WTC11 (cell line): ENCODE measurements around the gene TOM1L2. TPM values are rescaled to one million over a fixed set of nuclear protein-coding genes. Genes with fewer than 3 reads are reported as not detected.

Experiments used
- ATAC-seq: fragments of 200-7000 bp; cut with Tn5 transposase; 2 replicates; pipeline ENCODE4 v1.10.0; 2021; ENCODE audit warnings: mild to moderate bottlenecking, moderate library complexity
- CTCF ChIA-PET: fragments of 300-600 bp; sonication (Branson Sonifier 250); formaldehyde crosslinking; loops from one replicate; lab custom pipeline; 2021; ENCODE audit warnings: antibody characterized with exemption; lab: Charles Lee
- POLR2A ChIA-PET: fragments of 350-600 bp; sonication (Branson Sonifier 250); formaldehyde crosslinking; loops from one replicate; lab custom pipeline; 2021; ENCODE audit warnings: antibody characterized with exemption; lab: Charles Lee
- DNase-seq: peaks from one replicate; pipeline ENCODE4 v3.0.0; 2021; ENCODE audit warnings: low spot score
- H3K27ac Mint-ChIP-seq: 2 replicates; pipeline ENCODE4 v1.8.0; 2021; ENCODE audit warnings: mixed read lengths
- H3K27me3 Mint-ChIP-seq: 2 replicates; pipeline ENCODE4 v1.8.0; 2021; ENCODE audit warnings: low read depth, mild to moderate bottlenecking, moderate library complexity, mixed read lengths
- H3K36me3 Mint-ChIP-seq: 2 replicates; pipeline ENCODE4 v1.8.0; 2021; ENCODE audit warnings: mixed read lengths
- H3K4me1 Mint-ChIP-seq: 2 replicates; pipeline ENCODE4 v1.8.0; 2022; ENCODE audit warnings: mixed read lengths
- H3K4me3 Mint-ChIP-seq: 2 replicates; pipeline ENCODE4 v1.8.0; 2021; ENCODE audit warnings: mild to moderate bottlenecking, moderate library complexity, mixed read lengths
- H3K9me3 Mint-ChIP-seq: 2 replicates; pipeline ENCODE4 v1.8.0; 2021; ENCODE audit warnings: mixed read lengths
- ELF4 ChIP-seq: sonication (generic); formaldehyde crosslinking; IDR thresholded peaks from 2 replicates; pipeline ENCODE4 v1.8.1; 2022; ENCODE audit warnings: low read depth, mild to moderate bottlenecking, moderate library complexity, missing genetic modification reagents
- EMX1 ChIP-seq: fragments of 250-450 bp; sonication (Bioruptor Pico); IDR thresholded peaks from 2 replicates; pipeline ENCODE4 v1.8.0; 2021; ENCODE audit warnings: mild to moderate bottlenecking
- GTF2I ChIP-seq: fragments of 250-450 bp; sonication (Bioruptor Pico); conservative IDR thresholded peaks from 2 replicates; pipeline ENCODE4 v1.4.0; 2021; ENCODE audit warnings: mild to moderate bottlenecking
- JAZF1 ChIP-seq: fragments of 250-450 bp; sonication (Bioruptor Pico); IDR thresholded peaks from 2 replicates; pipeline ENCODE4 v1.9.0; 2021; ENCODE audit warnings: moderate library complexity, mild to moderate bottlenecking, inconsistent platforms
- MYBL2 ChIP-seq: sonication (generic); formaldehyde crosslinking; IDR thresholded peaks from 2 replicates; pipeline ENCODE4 v1.8.1; 2023; ENCODE audit warnings: mild to moderate bottlenecking, moderate library complexity, missing genetic modification reagents
- SOX15 ChIP-seq: fragments of 250-450 bp; sonication (Bioruptor Pico); IDR thresholded peaks from 2 replicates; pipeline ENCODE4 v1.9.0; 2021; ENCODE audit warnings: mild to moderate bottlenecking
- ZNF263 ChIP-seq: sonication (generic); formaldehyde crosslinking; IDR thresholded peaks from 2 replicates; pipeline ENCODE4 v1.8.1; 2022; ENCODE audit warnings: low read depth, mild to moderate bottlenecking, moderate library complexity, missing genetic modification reagents
- ZNF423 ChIP-seq: fragments of 250-450 bp; sonication (Bioruptor Pico); IDR thresholded peaks from 2 replicates; pipeline ENCODE4 v2.1.2; 2022; ENCODE audit warnings: mild to moderate bottlenecking, moderate library complexity
- total RNA-seq: library from RNA; stranded (reverse); gene quantifications from 3 replicates; pipeline ENCODE4 v1.2.3, GENCODE V29; 2021
- TF ChIP-seq, protein P1 (sequence below): sonication (generic); formaldehyde crosslinking; IDR thresholded peaks from 2 replicates; pipeline ENCODE4 v1.8.0; 2022; ENCODE audit warnings: mild to moderate bottlenecking, missing genetic modification reagents
- TF ChIP-seq, protein P2 (sequence below): sonication (generic); formaldehyde crosslinking; IDR thresholded peaks from 2 replicates; pipeline ENCODE4 v1.8.0; 2022; ENCODE audit warnings: mild to moderate bottlenecking, missing genetic modification reagents
- TF ChIP-seq, protein P3 (sequence below): sonication (generic); formaldehyde crosslinking; IDR thresholded peaks from 2 replicates; pipeline ENCODE4 v1.8.1; 2023; ENCODE audit warnings: mild to moderate bottlenecking, missing genetic modification reagents
- TF ChIP-seq, protein P4 (sequence below): fragments of 250-450 bp; sonication (Bioruptor Pico); IDR thresholded peaks from 2 replicates; pipeline ENCODE4 v1.9.0; 2021; ENCODE audit warnings: mild to moderate bottlenecking, borderline replicate concordance
- TF ChIP-seq, protein P5 (sequence below): sonication (generic); formaldehyde crosslinking; IDR thresholded peaks from 2 replicates; pipeline ENCODE4 v1.8.0; 2023; ENCODE audit warnings: missing genetic modification reagents, mild to moderate bottlenecking, borderline replicate concordance

Gene TOM1L2
- total RNA-seq, 1 experiment from 2014 or later, result 6.4 TPM

DNA sequence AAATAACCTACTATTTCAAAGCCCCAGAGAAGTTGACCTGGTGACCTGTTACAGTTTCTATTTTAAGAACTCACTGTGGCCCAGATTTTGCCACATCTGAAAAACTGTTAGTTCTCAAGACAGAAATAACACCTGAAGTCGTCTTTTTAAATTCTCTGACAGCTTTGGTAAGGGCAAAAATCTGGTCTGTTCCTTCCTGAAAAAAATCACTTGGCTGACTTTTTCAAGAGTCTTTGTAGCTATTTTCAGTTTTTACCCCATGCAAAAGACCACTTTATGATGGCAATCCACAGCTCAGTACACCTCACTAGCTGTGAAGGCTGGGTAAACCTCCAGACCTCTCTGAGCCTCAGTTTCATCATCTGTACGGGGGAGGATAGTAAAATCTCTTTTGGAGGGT, 74.8 kb downstream of the TOM1L2 start:
- H3K27me3 Mint-ChIP-seq, result no peaks in the 10 kb centered on the region
- no peak overlapping the region for H3K4me3 Mint-ChIP-seq
- ChIA-PET POLR2A (no interaction called here), CTCF (interaction anchor here (0.5 to 2.2 kb wide), 3 partner anchors 9 to 105 kb away, joined by 3 to 8 read pairs (median 7); no protein-coding TSS in a partner anchor)
- no peak overlapping the region for H3K27ac Mint-ChIP-seq
- no peaks in the 10 kb centered on the region for H3K9me3 Mint-ChIP-seq
- ATAC-seq, result no peak
- no peaks in the 10 kb centered on the region for H3K36me3 Mint-ChIP-seq
- peaks cover 9% of the 10 kb centered on the region for H3K4me1 Mint-ChIP-seq
- TF ChIP-seq, protein P1, sequence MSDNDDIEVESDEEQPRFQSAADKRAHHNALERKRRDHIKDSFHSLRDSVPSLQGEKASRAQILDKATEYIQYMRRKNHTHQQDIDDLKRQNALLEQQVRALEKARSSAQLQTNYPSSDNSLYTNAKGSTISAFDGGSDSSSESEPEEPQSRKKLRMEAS (CRISPR knock-in tag), result no peak
- TF ChIP-seq SOX15 (no peak), MYBL2 (CRISPR knock-in tag) (no peak)
- TF ChIP-seq, protein P2, sequence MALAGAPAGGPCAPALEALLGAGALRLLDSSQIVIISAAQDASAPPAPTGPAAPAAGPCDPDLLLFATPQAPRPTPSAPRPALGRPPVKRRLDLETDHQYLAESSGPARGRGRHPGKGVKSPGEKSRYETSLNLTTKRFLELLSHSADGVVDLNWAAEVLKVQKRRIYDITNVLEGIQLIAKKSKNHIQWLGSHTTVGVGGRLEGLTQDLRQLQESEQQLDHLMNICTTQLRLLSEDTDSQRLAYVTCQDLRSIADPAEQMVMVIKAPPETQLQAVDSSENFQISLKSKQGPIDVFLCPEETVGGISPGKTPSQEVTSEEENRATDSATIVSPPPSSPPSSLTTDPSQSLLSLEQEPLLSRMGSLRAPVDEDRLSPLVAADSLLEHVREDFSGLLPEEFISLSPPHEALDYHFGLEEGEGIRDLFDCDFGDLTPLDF, result no peak
- no peak for DNase-seq

DNA sequence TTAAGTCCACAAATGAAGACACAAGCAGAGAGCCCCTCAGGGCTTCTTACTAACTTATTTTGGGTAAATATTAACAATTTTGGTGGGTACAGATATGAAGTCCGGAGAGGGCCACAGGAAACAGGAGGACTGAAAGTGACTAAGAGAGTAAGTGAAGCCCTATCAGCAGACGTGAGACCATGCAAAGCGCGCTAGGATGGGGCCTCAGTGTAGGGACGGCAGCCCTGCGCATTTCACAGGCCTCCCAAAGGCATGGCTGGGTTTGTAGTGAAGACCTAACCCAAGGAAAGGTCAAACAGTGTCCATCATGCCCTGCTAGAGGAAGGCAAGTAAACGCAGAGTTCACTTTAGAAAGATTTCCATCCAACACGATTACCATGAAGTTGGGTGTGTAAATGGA, 75.5 kb downstream of the TOM1L2 start:
- DNase-seq (no peak), ATAC-seq (no peak)
- no peaks in the 10 kb centered on the region for H3K9me3 Mint-ChIP-seq
- no peak for TF ChIP-seq GTF2I (CRISPR knock-in tag)
- no peak for TF ChIP-seq ELF4 (CRISPR knock-in tag)
- TF ChIP-seq, protein P3, sequence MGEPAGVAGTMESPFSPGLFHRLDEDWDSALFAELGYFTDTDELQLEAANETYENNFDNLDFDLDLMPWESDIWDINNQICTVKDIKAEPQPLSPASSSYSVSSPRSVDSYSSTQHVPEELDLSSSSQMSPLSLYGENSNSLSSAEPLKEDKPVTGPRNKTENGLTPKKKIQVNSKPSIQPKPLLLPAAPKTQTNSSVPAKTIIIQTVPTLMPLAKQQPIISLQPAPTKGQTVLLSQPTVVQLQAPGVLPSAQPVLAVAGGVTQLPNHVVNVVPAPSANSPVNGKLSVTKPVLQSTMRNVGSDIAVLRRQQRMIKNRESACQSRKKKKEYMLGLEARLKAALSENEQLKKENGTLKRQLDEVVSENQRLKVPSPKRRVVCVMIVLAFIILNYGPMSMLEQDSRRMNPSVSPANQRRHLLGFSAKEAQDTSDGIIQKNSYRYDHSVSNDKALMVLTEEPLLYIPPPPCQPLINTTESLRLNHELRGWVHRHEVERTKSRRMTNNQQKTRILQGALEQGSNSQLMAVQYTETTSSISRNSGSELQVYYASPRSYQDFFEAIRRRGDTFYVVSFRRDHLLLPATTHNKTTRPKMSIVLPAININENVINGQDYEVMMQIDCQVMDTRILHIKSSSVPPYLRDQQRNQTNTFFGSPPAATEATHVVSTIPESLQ (CRISPR knock-in tag), result no peak
- TF ChIP-seq, protein P4, sequence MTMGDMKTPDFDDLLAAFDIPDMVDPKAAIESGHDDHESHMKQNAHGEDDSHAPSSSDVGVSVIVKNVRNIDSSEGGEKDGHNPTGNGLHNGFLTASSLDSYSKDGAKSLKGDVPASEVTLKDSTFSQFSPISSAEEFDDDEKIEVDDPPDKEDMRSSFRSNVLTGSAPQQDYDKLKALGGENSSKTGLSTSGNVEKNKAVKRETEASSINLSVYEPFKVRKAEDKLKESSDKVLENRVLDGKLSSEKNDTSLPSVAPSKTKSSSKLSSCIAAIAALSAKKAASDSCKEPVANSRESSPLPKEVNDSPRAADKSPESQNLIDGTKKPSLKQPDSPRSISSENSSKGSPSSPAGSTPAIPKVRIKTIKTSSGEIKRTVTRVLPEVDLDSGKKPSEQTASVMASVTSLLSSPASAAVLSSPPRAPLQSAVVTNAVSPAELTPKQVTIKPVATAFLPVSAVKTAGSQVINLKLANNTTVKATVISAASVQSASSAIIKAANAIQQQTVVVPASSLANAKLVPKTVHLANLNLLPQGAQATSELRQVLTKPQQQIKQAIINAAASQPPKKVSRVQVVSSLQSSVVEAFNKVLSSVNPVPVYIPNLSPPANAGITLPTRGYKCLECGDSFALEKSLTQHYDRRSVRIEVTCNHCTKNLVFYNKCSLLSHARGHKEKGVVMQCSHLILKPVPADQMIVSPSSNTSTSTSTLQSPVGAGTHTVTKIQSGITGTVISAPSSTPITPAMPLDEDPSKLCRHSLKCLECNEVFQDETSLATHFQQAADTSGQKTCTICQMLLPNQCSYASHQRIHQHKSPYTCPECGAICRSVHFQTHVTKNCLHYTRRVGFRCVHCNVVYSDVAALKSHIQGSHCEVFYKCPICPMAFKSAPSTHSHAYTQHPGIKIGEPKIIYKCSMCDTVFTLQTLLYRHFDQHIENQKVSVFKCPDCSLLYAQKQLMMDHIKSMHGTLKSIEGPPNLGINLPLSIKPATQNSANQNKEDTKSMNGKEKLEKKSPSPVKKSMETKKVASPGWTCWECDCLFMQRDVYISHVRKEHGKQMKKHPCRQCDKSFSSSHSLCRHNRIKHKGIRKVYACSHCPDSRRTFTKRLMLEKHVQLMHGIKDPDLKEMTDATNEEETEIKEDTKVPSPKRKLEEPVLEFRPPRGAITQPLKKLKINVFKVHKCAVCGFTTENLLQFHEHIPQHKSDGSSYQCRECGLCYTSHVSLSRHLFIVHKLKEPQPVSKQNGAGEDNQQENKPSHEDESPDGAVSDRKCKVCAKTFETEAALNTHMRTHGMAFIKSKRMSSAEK (CRISPR knock-in tag), result no peak
- TF ChIP-seq, protein P5, sequence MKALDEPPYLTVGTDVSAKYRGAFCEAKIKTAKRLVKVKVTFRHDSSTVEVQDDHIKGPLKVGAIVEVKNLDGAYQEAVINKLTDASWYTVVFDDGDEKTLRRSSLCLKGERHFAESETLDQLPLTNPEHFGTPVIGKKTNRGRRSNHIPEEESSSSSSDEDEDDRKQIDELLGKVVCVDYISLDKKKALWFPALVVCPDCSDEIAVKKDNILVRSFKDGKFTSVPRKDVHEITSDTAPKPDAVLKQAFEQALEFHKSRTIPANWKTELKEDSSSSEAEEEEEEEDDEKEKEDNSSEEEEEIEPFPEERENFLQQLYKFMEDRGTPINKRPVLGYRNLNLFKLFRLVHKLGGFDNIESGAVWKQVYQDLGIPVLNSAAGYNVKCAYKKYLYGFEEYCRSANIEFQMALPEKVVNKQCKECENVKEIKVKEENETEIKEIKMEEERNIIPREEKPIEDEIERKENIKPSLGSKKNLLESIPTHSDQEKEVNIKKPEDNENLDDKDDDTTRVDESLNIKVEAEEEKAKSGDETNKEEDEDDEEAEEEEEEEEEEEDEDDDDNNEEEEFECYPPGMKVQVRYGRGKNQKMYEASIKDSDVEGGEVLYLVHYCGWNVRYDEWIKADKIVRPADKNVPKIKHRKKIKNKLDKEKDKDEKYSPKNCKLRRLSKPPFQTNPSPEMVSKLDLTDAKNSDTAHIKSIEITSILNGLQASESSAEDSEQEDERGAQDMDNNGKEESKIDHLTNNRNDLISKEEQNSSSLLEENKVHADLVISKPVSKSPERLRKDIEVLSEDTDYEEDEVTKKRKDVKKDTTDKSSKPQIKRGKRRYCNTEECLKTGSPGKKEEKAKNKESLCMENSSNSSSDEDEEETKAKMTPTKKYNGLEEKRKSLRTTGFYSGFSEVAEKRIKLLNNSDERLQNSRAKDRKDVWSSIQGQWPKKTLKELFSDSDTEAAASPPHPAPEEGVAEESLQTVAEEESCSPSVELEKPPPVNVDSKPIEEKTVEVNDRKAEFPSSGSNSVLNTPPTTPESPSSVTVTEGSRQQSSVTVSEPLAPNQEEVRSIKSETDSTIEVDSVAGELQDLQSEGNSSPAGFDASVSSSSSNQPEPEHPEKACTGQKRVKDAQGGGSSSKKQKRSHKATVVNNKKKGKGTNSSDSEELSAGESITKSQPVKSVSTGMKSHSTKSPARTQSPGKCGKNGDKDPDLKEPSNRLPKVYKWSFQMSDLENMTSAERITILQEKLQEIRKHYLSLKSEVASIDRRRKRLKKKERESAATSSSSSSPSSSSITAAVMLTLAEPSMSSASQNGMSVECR (CRISPR knock-in tag), result no peak
- TF ChIP-seq EMX1 (CRISPR knock-in tag), result no peak
- TF ChIP-seq ZNF423 (CRISPR knock-in tag), result no peak
- TF ChIP-seq ZNF263 (CRISPR knock-in tag), result no peak
- TF ChIP-seq JAZF1 (CRISPR knock-in tag), result no peak
- H3K27me3 Mint-ChIP-seq, result no peaks in the 10 kb centered on the region
- no peak overlapping the region for H3K27ac Mint-ChIP-seq
- no peaks in the 10 kb centered on the region for H3K36me3 Mint-ChIP-seq
- H3K4me1 Mint-ChIP-seq, result peaks cover 14% of the 10 kb centered on the region
- ChIA-PET CTCF (interaction anchor here (1.1 to 2.2 kb wide), 2 partner anchors 8 to 22 kb away, joined by 7 to 8 read pairs; no protein-coding TSS in a partner anchor), POLR2A (no interaction called here)
- no peak overlapping the region for H3K4me3 Mint-ChIP-seq
